ENCODE results near the gene DDX53. TPM values are rescaled to one million over a fixed set of nuclear protein-coding genes. Genes with fewer than 3 reads are reported as not detected.

DDX53 gene
- total RNA-seq, 1 donor from 2014 or later = not detected

DNA sequence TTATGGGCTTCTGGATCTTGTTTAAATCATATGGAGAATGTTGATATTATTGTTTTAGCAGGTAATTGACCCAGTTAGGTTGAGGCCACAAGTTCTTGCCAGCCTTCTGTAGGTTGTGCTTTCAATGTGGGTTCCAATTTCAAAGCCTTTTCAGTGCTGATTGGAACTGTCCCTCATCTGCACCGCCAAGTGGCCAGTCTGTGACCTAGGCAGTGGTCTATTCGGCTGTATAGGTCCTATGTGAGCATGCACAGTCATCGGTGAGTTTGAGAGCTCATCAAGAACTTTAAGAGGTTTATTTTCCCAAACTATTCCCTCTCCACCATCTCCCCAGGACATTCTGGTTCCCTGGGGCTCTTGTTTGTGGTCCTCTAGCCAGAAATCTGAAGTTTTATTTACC, 35.7 kb downstream of the DDX53 start:
- Mint-ChIP-seq H3K27ac (ENCODE audit: unreplicated experiment) (no peak overlapping the region), H3K4me1 (ENCODE audit: unreplicated experiment) (peaks cover 13% of the 10 kb centered on the region), H3K9me3 (ENCODE audit: unreplicated experiment) (no peaks in the 10 kb centered on the region), H3K36me3 (ENCODE audit: low read depth, unreplicated experiment) (no peaks in the 10 kb centered on the region), H3K27me3 (ENCODE audit: unreplicated experiment) (no peaks in the 10 kb centered on the region), H3K4me3 (ENCODE audit: unreplicated experiment) (no peak overlapping the region)
- DNase-seq (ENCODE audit: low spot score) = no peak
- no peak for TF ChIP-seq CTCF (IDR thresholded peaks at IDR 0.05; ENCODE audit: unreplicated experiment)

- no peaks in the 10 kb centered on the region for H3K27me3 Mint-ChIP-seq (ENCODE audit: unreplicated experiment)
Measured at GRCh38 chrX:23046443-23046842, 46.7 kb downstream of the DDX53 start.

GRCh38 chrX:23048806-23049573, 49.2 kb downstream of the DDX53 start:
- no peaks in the 10 kb centered on the region for H3K9me3 Mint-ChIP-seq (ENCODE audit: unreplicated experiment)
- H3K4me1 Mint-ChIP-seq (ENCODE audit: unreplicated experiment) = no peaks in the 10 kb centered on the region
- TF ChIP-seq CTCF (IDR thresholded peaks at IDR 0.05; ENCODE audit: unreplicated experiment) = no peak
- no peaks in the 10 kb centered on the region for H3K36me3 Mint-ChIP-seq (ENCODE audit: low read depth, unreplicated experiment)
- DNase-seq (ENCODE audit: low spot score) = no peak
- no peak overlapping the region for H3K4me3 Mint-ChIP-seq (ENCODE audit: unreplicated experiment)
- no peaks in the 10 kb centered on the region for H3K27me3 Mint-ChIP-seq (ENCODE audit: unreplicated experiment)
- no peak overlapping the region for H3K27ac Mint-ChIP-seq (ENCODE audit: unreplicated experiment)

More at GRCh38 chrX:23046443-23046842, 46.7 kb downstream of the DDX53 start:
- no peaks in the 10 kb centered on the region for H3K9me3 Mint-ChIP-seq (ENCODE audit: unreplicated experiment)
- H3K4me1 Mint-ChIP-seq (ENCODE audit: unreplicated experiment) = peaks cover 2% of the 10 kb centered on the region
- TF ChIP-seq CTCF (IDR thresholded peaks at IDR 0.05; ENCODE audit: unreplicated experiment) = no peak
- DNase-seq (ENCODE audit: low spot score) = no peak
- H3K36me3 Mint-ChIP-seq (ENCODE audit: low read depth, unreplicated experiment) = no peaks in the 10 kb centered on the region
- no peak overlapping the region for H3K27ac Mint-ChIP-seq (ENCODE audit: unreplicated experiment)
- H3K4me3 Mint-ChIP-seq (ENCODE audit: unreplicated experiment) = no peak overlapping the region

DNA sequence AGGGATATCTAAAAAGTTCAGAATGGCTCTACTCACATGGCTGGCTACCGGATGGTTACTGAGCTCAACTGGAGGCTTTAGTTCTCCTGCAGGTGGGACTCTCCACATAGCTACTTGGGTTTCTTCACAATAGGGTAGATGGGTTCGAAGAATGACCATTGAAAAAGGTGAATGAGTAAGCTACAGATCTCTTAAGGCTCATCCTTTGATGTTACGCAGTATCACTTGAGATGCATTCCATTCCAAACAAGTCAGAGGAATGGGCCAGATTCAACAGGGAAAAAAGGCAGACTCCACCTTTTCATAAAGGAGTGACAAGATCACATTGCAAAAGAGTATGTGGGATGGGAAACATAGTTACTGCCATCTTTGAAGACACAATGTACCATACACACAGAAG, 52.6 kb downstream of the DDX53 start:
- Mint-ChIP-seq H3K27me3 (ENCODE audit: unreplicated experiment) (no peaks in the 10 kb centered on the region), H3K36me3 (ENCODE audit: low read depth, unreplicated experiment) (no peaks in the 10 kb centered on the region), H3K9me3 (ENCODE audit: unreplicated experiment) (no peaks in the 10 kb centered on the region), H3K4me1 (ENCODE audit: unreplicated experiment) (no peaks in the 10 kb centered on the region), H3K27ac (ENCODE audit: unreplicated experiment) (no peak overlapping the region), H3K4me3 (ENCODE audit: unreplicated experiment) (no peak overlapping the region)
- TF ChIP-seq CTCF (IDR thresholded peaks at IDR 0.05; ENCODE audit: unreplicated experiment) = no peak
- DNase-seq (ENCODE audit: low spot score) = no peak
